Smooth muscle cell (in vitro differentiated cells): Measurements from ENCODE around the gene TSPAN11. TPM values are rescaled to one million over a fixed set of nuclear protein-coding genes. Genes with fewer than 3 reads are reported as not detected.

Experiments used
- DNase-seq: peaks from one replicate; lab custom pipeline; 2025; ENCODE audit not compliant: unreplicated experiment; lab: John Stamatoyannopoulos, UW
- H2AFZ ChIP-seq: fragments of 200-600 bp; sonication (generic); 2 replicates; pipeline ENCODE4 v1.6.0; 2016; ENCODE audit warnings: antibody characterized with exemption, low read depth, mild to moderate bottlenecking
- H3F3A ChIP-seq: fragments of 200-600 bp; sonication (generic); 2 replicates; pipeline ENCODE4 v1.6.0; 2017; ENCODE audit warnings: antibody characterized with exemption, low read depth
- H3K27ac ChIP-seq: fragments of 200-600 bp; sonication (generic); 2 replicates; pipeline ENCODE4 v1.5.1; 2016; ENCODE audit warnings: low read depth, mild to moderate bottlenecking
- H3K27me3 ChIP-seq: fragments of 200-600 bp; sonication (generic); 2 replicates; pipeline ENCODE4 v1.6.1; 2016; ENCODE audit warnings: low read depth, mild to moderate bottlenecking
- H3K36me3 ChIP-seq: fragments of 200-600 bp; sonication (generic); 2 replicates; pipeline ENCODE4 v1.5.1; 2016; ENCODE audit warnings: low read depth
- H3K4me1 ChIP-seq: fragments of 200-600 bp; sonication (generic); 2 replicates; pipeline ENCODE4 v1.5.1; 2016; ENCODE audit warnings: low read depth
- H3K4me2 ChIP-seq: fragments of 200-600 bp; sonication (generic); 2 replicates; pipeline ENCODE4 v1.6.0; 2016; ENCODE audit warnings: mild to moderate bottlenecking
- H3K4me3 ChIP-seq: fragments of 200-600 bp; sonication (generic); 2 replicates; pipeline ENCODE4 v1.5.1; 2016; ENCODE audit warnings: mild to moderate bottlenecking
- H3K79me2 ChIP-seq: fragments of 200-600 bp; sonication (generic); 2 replicates; pipeline ENCODE4 v1.6.0; 2016; ENCODE audit warnings: low read depth, mild to moderate bottlenecking
- H3K9ac ChIP-seq: fragments of 200-600 bp; sonication (generic); 2 replicates; pipeline ENCODE4 v1.6.0; 2016; ENCODE audit warnings: low read depth
- H3K9me3 ChIP-seq: fragments of 200-600 bp; sonication (generic); replicated peaks from 2 replicates; pipeline ENCODE4 v1.5.1; 2016; ENCODE audit warnings: low read depth
- H4K20me1 ChIP-seq: fragments of 200-600 bp; sonication (generic); 2 replicates; pipeline ENCODE4 v1.6.0; 2016; ENCODE audit warnings: low read depth
- CTCF ChIP-seq: fragments of 200-600 bp; sonication (generic); IDR thresholded peaks from 2 replicates; pipeline ENCODE4 v1.5.1; 2017; ENCODE audit warnings: borderline replicate concordance, mild to moderate bottlenecking, antibody characterized with exemption; ENCODE audit not compliant: insufficient read depth, poor library complexity, severe bottlenecking
- WGBS: methylation state at CpG from one replicate; pipeline ENCODE4 v1.1.7; 2016; ENCODE audit warnings: low lambda C conversion rate; 5-methylcytosine and 5-hydroxymethylcytosine counted together
- polyA plus RNA-seq: library from polyadenylated mRNA; unstranded; fragments of >200 nt; fragmentation: Nextera tagmentation; extraction: Ambion mirVana; gene quantifications from 2 replicates; pipeline ENCODE4 v1.2.1, GENCODE V29; 2016
- total RNA-seq: library from RNA; depleted of rRNA; stranded (reverse); fragments of >200 nt; gene quantifications from 2 replicates; pipeline ENCODE4 v1.2.3, GENCODE V29; 2014

The TSPAN11 gene
- total and polyA plus RNA-seq, 2 experiments from 2014 or later: 2.8 to 3.0 TPM

GRCh38 chr12:30927222-30927611 lies 669 bp downstream of the TSPAN11 start:
- Histone ChIP-seq H2AFZ (no peak overlapping the region), H3K4me3 (peak overlapping the region; percentile 55)
- 88% methylated on average over 7 of the region's 7 CpGs for whole genome bisulfite sequencing

GRCh38 chr12:30928356-30929244 lies 2.1 kb downstream of the TSPAN11 start:
- Histone ChIP-seq H3K27me3 (no peaks in the 10 kb centered on the region), H3F3A (no peaks in the 10 kb centered on the region), H4K20me1 (no peaks in the 10 kb centered on the region), H3K4me3 (no peak overlapping the region), H3K27ac (no peak overlapping the region), H3K36me3 (no peaks in the 10 kb centered on the region), H3K4me1 (peaks cover 14% of the 10 kb centered on the region), H3K9me3 (no peaks in the 10 kb centered on the region), H3K4me2 (no peak overlapping the region), H3K79me2 (no peaks in the 10 kb centered on the region), H3K9ac (no peak overlapping the region), H2AFZ (no peak overlapping the region)
- DNase-seq: no peak
- no peak for TF ChIP-seq CTCF
- WGBS: 85% methylated on average over 12 of the region's 12 CpGs

More at GRCh38 chr12:30927222-30927611, 669 bp downstream of the TSPAN11 start:
- Histone ChIP-seq H3K79me2 (no peaks in the 10 kb centered on the region), H3K9ac (no peak overlapping the region), H3K27ac (no peak overlapping the region), H3K36me3 (no peaks in the 10 kb centered on the region), H4K20me1 (no peaks in the 10 kb centered on the region), H3K4me1 (peaks cover 14% of the 10 kb centered on the region), H3K27me3 (no peaks in the 10 kb centered on the region), H3F3A (no peaks in the 10 kb centered on the region), H3K9me3 (no peaks in the 10 kb centered on the region), H3K4me2 (peak overlapping the region; percentile 93)
- no peak for DNase-seq
- no peak for TF ChIP-seq CTCF

GRCh38 chr12:30930238-30930637 lies 3.7 kb downstream of the TSPAN11 start:
- Histone ChIP-seq H3K27me3 (no peaks in the 10 kb centered on the region), H3K9ac (no peak overlapping the region), H2AFZ (no peak overlapping the region), H3K4me2 (no peak overlapping the region), H3K4me3 (no peak overlapping the region), H3K9me3 (no peaks in the 10 kb centered on the region), H3K36me3 (no peaks in the 10 kb centered on the region), H3K27ac (no peak overlapping the region), H3K4me1 (peaks cover 14% of the 10 kb centered on the region), H4K20me1 (no peaks in the 10 kb centered on the region), H3F3A (no peaks in the 10 kb centered on the region), H3K79me2 (no peaks in the 10 kb centered on the region)
- DNase-seq: no peak
- TF ChIP-seq CTCF: no peak
- WGBS: 76% methylated on average over 7 of the region's 7 CpGs
